IPS-NIHi7 (cell line): ENCODE results near the gene KRT76.

Experiments
- DNase-seq: peaks from one replicate; pipeline ENCODE4 v3.0.0; 2012; ENCODE audit warnings: mixed read lengths; ENCODE audit errors: extremely low spot score

KRT76 gene

DNA sequence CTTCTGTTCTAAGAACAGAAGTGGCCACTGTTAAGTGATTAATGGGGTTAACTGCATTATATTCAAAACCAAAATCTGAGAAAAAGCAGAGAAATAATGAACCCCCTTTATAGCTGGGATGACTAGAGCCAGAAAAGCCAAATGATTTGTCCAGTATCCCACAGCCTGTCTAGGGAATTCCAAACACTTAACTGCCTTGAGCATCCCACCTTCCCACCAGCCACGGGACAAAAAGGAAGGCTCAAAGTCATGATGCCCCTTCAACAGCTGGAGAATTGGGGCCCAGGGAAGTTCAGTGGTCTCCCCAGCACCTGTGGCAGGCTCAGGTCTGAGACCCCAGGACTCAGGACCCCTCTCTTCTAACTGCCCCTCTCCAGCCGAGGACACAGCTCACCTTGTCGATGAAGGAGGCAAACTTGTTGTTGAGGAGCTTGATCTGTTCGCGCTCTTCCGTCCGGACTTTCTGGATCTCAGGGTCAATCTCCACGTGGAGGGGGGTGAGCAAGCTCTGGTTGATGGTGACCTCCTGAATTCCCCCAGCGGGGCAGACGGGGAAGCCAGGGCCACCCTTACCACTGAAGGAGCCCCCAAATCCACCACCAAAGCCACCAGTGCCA, 36.2 kb upstream of the KRT76 start:
- DNase-seq: no peak

- no peak for DNase-seq
These were observed 35.6 kb upstream of the KRT76 start for GRCh38 chr12:52812749-52813148.

DNA sequence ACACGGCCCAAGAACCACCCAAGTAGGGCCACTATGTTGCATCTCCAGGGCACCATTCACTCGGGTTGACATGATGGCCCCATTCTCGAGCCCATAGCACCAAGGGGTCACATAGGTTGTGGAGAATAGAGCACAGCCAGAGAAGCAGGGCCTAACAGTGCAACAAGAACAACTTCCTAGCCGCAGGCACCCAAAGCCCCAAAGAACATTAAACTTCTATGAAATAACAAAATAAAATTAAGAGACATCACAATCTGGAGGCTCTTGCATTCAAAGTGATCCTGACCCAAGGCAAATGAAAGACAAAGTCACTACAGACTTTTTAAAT, 34.9 kb upstream of the KRT76 start:
- DNase-seq: no peak

GRCh38 chr12:52811191-52812072, 34.3 kb upstream of the KRT76 start:
- no peak for DNase-seq

- no peak for DNase-seq
These were observed 33.4 kb upstream of the KRT76 start for GRCh38 chr12:52810554-52810953.

DNA sequence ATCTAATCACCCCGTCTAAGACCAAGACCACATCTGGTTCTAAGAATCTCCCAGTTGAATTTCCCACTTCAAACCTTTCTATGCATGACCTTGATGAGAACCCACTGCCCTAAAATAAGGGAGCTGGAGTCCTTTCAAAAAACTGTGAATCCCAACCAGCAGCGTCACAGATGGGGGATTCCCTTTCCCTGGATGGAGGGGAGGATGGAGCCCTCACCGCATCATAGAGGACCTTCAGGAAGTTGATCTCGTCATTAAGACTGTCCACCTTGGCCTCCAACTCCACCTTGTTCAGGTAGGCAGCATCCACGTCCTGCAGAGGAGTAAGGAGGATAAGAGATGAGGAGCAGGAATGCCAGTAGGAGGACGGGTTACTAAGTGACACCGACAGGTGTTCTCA, 32.0 kb upstream of the KRT76 start:
- no peak for DNase-seq

- DNase-seq: no peak
These were observed 31.5 kb upstream of the KRT76 start for GRCh38 chr12:52808573-52809160.

GRCh38 chr12:52807544-52808470, 30.7 kb upstream of the KRT76 start:
- DNase-seq: no peak

DNA sequence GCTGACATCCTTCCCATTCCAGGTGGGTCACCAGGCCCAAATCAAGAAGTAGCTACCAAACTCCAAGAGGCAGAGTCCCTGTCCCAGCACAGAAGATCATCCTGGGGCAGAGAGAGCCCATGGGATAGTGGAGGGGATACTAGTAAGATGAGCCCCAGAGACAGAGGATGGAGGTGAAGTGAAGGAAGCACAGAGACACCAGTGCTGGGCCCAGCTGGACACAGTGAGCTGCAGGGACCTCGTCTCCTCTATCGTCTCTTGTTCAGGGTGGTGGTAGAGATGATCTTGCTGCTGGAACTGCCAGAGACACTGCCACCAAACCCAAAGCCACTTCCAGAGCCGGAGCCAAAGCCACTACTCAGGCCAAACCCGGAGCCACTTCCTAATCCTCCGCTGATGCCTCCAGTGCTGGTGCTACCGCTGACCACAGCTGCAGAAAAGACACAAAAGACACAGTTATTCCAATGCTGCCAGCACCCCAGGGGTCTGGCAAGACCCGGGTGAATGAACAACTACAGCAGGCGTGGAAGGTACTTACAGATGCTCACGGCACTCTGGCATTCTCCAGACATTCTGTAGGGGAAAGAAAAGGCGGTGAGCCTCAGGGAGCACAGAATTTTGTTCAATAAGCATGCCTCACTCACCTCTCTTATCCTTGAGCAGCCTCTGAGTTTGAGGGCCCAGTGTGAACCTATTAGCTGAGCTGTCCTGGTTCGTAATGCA, 29.8 kb upstream of the KRT76 start:
- DNase-seq: no peak

DNA sequence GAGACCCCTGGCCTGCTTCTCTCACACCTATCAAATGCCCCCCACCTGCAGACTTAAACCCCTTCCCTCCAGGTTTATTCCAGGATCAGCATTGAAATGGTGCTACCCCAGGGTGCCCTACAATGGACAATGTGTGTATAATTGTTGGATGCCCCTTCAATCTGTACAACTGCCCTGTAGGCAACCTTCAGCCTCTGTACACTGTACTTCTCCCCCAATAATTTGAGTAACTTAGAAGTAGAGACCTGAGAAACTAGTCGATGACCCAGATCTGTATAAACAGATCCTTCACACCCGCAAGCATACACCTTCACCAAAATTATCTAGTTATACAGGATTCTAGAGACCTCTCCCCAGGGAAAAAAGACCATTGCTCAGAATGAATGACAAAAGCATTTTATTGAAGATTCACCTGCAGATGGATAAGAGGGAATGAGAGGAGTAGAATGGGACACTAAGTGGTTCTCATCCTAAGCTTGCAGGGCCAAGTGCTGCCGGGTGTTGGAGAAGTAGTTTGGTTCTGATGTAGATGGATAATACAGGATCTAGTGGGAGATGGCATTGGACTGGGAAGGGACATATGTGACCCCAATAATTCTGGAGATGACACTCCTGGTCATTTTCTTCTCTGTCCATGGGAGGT, 29.1 kb upstream of the KRT76 start:
- no peak for DNase-seq

DNA sequence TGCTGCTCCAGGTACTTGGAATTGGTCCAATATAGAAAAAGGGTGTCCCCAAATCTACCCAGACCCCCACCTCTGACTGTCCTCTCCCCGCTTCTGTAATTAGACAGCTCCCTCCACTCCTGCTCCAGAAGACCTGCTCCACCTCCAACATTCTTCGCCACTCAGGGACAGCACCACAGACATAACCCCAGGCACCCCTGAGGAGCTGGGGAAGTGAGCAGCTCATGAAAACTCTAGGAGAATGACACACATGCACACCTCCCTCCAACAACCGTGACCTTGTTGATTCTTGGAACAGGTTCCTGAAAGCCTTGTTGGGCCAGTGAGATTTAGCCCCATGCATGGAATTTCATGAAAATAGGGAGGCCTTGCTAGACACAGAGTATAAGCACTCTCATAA, 28.6 kb upstream of the KRT76 start:
- DNase-seq: no peak

DNA sequence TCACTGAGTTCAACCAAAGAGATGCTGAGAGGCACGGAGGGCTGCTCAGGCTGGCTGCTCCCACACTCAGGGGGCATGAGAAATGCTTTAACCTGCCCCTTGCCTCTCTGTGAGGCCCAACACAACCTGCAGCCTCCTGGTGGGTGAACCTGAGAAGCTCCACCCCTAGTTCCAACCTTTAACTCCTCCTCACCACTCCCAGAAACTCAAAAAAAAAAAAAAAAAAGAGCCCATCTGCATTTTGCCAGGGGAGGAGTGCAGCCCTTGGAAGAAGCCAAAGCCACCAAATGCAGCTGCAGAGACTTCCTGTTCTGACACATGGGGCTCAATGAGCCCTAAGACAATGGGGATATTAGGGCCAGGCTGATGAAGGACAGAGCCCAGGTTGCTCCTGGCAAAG, 27.9 kb upstream of the KRT76 start:
- DNase-seq: peak; percentile 84

DNA sequence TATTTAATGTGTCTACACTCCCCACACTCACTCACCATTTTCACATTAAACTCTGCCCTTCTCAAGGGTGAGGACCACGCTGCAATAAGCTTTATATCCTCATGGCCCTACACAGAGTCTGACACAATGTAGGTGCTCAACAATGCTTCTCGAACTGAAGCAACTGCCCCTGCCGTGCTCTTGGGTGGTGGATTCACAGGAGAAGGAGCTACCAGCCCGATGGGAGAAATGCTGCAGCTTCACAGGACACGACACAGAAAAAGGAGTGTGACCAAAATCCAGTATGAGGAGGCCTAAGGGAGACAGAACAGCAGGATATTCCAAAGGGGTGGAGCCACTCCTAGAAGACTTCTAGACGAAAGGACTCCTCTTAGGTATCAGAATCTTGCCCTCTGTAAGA, 25.3 kb upstream of the KRT76 start:
- no peak for DNase-seq

- no peak for DNase-seq
These were observed 24.6 kb upstream of the KRT76 start for GRCh38 chr12:52801773-52802172.

- no peak for DNase-seq
These were observed 23.2 kb upstream of the KRT76 start for GRCh38 chr12:52800259-52800917.

- DNase-seq: no peak
These were observed 22.5 kb upstream of the KRT76 start for GRCh38 chr12:52799505-52800211.

DNA sequence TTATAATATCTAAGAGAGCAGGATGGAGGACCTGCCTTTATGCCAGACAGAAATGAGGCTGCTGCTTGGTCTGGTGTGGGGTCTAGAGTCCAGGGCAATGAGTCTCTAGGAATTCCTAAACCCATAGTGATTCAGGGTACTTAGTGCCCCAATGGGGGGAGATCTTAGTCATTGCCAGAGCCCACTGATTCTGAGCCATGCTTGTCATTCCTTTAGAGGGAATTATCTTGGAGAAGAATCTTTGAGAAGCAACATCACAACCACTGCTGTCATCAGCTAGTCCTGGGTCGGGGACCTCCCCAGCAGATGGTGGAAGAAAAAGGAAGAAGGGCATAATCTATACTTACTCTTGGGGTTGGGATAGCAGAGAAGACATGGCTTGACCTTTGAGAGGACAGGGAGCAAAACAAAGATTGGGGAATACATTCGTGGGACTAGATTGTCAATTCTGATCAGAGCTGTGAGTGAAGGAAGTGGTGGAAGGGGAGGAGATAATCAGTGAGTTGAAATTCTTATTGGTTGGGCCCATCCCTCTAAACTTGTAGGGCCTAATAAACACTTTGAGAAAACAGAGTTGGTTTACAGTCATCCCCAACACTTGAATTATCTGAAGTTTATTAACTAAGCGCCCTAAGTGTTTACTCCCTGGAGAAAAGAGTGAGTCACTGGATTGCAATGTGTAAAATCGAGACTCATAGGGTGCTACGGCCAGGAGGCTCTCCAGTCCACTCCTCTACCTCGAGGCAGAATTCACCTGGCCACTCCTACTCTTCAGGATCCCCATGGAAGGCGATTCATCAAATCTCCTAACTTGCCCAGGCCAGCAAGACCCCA, 21.7 kb upstream of the KRT76 start:
- DNase-seq: no peak

DNA sequence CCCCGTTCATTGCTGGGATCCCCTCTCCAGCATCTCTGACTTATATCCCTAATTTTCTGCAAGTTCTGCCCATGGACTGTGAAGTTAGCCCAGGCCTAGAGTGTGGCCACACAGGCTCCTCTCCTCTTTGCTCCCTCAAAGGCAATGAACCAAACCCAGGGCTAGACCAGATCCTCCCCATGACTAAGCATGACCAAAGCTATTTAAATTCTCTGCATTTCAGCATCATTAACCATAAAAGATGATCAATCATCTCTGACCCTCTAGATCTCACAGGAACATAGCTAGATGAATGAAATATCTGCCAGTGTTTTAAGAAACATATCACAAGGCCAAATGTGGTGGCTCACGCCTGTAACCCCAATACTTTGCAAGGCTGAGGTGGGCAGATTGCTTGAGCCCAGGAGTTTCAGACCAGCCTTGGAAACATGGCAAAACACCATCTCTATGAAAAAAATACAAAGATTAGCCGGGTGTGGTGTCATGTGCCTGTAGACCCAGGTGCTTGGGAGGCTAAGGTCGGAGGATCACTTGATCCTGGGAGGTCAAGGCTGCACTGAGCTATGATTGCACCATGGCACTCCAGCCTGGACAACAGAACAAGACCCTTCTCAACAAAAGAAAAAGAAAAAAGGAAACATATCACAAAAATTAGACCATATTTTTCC, 21.0 kb upstream of the KRT76 start:
- no peak for DNase-seq
